NB4 (cell line): ENCODE data around the gene XDH.

Experiments used
- DNase-seq: peaks from one replicate; pipeline ENCODE4 v3.0.0; 2010; ENCODE audit warnings: low read depth
- H3K4me3 ChIP-seq: one replicate; pipeline ENCODE4 v1.5.1; 2011; ENCODE audit warnings: mild to moderate bottlenecking, low read depth, low read length, moderate library complexity
- MYC ChIP-seq: IDR thresholded peaks from 2 replicates; pipeline ENCODE4 v1.6.1; 2011; ENCODE audit warnings: low read depth, low read length
- POLR2A ChIP-seq: IDR thresholded peaks from 2 replicates; pipeline ENCODE4 v1.6.1; 2011; ENCODE audit warnings: mild to moderate bottlenecking; ENCODE audit not compliant: insufficient read length; ENCODE audit errors: extremely low read depth
- TF ChIP-seq, protein P1 (sequence below): IDR thresholded peaks from 2 replicates; pipeline ENCODE4 v1.6.1; 2011; ENCODE audit warnings: low read depth, low read length
- TF ChIP-seq, protein P2 (sequence below): IDR thresholded peaks from one replicate; pipeline ENCODE4 v1.5.1; 2012; ENCODE audit warnings: low read depth, low read length

The XDH gene

DNA sequence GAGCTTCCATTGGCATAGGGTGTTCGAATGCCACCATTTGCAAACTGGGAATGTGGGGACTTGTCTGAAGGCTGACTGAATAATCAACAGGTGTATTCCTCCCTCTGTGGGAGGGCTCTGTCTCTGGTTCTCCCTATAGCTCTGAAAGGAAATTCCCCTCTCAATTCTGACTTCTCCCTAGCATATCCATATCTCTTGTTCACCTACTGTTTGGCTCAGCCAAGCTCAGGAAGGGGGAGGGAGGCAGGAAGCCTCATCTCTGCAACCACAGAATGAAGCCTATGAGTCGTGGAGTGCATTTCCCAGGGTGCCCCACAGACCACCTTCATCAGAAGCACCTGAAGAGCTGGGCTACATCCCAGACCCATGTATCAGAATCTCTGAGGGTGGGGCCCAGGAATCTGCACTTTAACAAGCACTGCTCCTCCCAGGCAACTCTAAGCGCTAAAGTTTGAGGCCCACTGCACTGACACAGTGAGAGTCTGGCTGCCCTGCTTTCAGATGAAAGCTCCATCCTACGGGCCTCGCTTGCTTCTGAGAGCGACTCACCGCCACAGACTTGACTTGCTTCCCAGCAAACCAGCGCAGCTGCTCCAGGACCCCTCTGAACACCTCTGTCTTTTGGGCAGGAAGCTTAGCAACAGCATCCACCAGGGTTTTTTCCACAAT is 32.0 kb downstream of the XDH start:
- H3K4me3 ChIP-seq: no peak overlapping the region
- no peak for DNase-seq

DNA sequence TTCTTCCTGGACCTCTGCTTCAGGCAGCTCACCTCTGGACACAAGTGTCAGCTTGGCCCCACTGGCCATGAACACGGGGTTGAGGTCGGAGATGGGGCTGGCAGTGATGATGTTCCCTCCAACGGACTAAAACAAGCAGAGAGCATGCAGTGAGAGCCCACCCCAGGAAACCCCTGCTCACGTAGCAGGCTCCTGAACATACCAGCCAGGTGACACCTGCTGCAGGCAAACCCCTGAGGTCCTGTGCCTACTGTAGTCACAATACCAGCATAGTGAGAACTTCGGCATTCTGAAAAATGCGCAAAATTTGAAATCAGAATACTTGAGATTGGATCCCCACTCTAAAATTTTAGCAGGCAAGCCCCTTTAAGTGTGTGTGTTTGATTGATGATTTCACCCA is 32.9 kb downstream of the XDH start:
- no peak overlapping the region for H3K4me3 ChIP-seq
- TF ChIP-seq MYC: no peak
- TF ChIP-seq, protein P1, sequence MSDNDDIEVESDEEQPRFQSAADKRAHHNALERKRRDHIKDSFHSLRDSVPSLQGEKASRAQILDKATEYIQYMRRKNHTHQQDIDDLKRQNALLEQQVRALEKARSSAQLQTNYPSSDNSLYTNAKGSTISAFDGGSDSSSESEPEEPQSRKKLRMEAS: no peak
- TF ChIP-seq POLR2A: no peak
- TF ChIP-seq, protein P2, sequence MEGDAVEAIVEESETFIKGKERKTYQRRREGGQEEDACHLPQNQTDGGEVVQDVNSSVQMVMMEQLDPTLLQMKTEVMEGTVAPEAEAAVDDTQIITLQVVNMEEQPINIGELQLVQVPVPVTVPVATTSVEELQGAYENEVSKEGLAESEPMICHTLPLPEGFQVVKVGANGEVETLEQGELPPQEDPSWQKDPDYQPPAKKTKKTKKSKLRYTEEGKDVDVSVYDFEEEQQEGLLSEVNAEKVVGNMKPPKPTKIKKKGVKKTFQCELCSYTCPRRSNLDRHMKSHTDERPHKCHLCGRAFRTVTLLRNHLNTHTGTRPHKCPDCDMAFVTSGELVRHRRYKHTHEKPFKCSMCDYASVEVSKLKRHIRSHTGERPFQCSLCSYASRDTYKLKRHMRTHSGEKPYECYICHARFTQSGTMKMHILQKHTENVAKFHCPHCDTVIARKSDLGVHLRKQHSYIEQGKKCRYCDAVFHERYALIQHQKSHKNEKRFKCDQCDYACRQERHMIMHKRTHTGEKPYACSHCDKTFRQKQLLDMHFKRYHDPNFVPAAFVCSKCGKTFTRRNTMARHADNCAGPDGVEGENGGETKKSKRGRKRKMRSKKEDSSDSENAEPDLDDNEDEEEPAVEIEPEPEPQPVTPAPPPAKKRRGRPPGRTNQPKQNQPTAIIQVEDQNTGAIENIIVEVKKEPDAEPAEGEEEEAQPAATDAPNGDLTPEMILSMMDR: no peak
- no peak for DNase-seq

More for the DNA sequence above, 32.0 kb downstream of the XDH start:
- TF ChIP-seq MYC: no peak
- TF ChIP-seq, protein P2: no peak
- TF ChIP-seq, protein P1: no peak
- TF ChIP-seq POLR2A: no peak

DNA sequence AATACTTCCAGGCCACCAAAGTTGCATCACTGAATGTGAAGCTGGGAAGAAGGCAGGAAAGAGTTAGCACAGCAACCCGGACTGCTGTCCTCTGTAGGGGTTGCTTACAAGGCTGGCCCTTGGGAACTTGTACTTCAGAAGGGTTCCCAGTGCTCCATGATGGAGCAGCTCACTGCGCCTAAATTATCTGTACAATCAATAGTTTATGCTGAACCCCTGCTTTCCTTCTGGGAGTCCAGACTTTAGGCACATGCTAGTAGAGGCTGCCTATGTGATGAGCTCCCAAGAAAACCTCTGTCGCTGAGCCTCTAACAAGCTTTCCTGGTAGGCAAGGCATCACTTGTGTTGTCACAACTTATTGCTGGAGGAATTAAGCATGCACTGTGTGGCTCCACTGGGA is 34.3 kb downstream of the XDH start:
- TF ChIP-seq, protein P2: no peak
- TF ChIP-seq, protein P1: no peak
- no peak for TF ChIP-seq MYC
- no peak for TF ChIP-seq POLR2A
- DNase-seq: no peak
- no peak overlapping the region for H3K4me3 ChIP-seq

DNA sequence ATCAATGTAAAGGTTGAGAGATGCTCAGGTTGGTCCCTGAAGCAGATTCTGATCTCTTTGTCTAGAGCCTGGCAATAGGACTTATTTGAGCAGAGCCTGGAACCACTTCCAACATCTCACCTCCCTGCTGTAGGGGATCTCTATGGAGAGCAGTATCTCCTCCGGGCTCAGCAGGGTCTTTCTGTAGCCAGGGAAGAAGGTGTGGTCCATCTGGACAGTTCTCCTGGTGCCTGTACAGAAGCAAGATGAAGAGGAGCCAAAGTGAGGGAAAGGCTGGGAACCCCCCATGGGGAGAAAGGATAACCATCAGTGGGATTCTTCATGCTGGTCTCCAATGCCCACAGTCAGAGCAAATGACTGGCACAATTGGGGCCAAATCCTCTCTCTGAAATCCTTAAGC is 34.8 kb downstream of the XDH start:
- no peak for DNase-seq
- TF ChIP-seq, protein P1: no peak
- TF ChIP-seq, protein P2: no peak
- TF ChIP-seq MYC (no peak), POLR2A (no peak)
- no peak overlapping the region for H3K4me3 ChIP-seq

DNA sequence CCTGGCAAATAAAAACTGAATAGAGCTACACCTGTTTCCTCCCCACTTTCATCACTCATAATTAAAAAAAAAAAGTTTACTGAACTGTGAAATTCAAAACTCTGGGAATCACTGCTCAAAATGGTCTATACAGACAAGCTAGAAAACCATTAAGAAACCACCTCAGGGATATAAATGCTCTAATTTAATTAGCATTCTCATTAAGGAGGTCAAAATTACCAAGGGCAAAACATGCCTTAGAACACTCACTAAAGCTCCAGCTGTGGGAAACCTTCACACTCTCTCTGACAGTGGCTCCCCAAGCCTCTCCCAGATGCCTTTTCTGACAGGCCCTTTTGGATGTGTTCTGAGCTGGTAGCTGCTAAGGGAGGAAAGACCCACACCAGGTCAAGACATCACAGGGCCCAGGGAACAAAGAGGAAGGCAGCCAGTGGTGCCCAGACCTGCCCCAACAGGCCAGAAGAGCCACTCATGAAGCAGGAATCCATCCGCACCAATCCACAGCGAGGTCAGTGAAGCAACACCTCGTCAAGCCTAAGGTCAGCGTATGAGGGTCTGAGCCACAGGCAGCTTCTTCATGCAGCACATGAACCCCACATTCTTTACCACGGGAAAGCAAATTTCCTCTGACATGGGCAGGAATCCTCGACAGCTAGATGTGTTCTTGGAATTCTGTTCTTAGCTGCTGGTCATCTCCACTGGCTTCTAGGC is 35.6 kb downstream of the XDH start:
- no peak overlapping the region for H3K4me3 ChIP-seq
- TF ChIP-seq POLR2A: no peak
- TF ChIP-seq, protein P2: no peak
- no peak for TF ChIP-seq MYC
- TF ChIP-seq, protein P1: no peak
- no peak for DNase-seq
